ENCODE results near the gene ZNF223.

Gene ZNF223

DNA sequence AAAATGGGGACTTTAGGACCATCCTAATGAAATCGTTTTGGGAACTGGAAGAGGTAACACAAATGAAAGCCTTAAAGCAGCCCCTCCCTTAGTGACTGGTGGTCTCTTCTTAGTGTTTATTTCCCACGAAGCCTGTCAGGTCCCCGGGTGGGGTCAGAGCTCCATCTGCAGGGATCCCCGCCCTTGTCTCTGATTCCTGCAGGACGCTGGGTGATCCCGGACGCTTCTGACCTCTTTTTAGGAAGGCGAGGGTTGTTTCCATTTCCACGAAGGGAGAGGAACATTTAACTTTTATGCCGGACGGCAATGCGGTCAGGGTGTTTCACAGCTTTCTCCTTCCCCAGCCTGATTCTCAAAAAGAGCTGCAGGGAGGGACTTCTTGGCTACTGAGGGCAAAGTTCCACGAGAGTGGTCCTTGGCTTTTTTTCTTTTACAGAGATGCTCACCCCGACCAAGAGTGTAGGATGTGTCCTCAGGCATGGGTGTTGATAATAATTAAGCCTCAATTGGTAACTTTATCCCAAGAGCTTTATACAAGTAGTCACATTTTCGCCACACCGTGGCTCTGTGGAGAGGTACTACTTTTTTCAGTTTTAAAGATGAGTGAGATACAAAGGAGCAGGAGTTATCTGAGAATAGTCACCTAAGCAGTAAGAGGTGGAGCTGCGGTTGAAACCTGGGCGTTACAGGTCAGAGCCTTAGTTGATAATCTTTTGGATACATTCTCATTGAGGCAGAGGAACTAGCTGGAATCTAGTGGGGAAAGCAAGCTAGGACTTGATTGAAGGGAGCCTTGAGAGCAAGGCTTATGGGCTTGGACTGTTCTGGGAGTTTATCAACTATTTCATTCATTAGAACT is 20.9 kb downstream of the ZNF223 start:
- TF ChIP-seq, protein P1, sequence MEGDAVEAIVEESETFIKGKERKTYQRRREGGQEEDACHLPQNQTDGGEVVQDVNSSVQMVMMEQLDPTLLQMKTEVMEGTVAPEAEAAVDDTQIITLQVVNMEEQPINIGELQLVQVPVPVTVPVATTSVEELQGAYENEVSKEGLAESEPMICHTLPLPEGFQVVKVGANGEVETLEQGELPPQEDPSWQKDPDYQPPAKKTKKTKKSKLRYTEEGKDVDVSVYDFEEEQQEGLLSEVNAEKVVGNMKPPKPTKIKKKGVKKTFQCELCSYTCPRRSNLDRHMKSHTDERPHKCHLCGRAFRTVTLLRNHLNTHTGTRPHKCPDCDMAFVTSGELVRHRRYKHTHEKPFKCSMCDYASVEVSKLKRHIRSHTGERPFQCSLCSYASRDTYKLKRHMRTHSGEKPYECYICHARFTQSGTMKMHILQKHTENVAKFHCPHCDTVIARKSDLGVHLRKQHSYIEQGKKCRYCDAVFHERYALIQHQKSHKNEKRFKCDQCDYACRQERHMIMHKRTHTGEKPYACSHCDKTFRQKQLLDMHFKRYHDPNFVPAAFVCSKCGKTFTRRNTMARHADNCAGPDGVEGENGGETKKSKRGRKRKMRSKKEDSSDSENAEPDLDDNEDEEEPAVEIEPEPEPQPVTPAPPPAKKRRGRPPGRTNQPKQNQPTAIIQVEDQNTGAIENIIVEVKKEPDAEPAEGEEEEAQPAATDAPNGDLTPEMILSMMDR (IDR thresholded peaks at IDR 0.05), result peak; percentile 13; the same call in 1 of the 2 replicates

DNA sequence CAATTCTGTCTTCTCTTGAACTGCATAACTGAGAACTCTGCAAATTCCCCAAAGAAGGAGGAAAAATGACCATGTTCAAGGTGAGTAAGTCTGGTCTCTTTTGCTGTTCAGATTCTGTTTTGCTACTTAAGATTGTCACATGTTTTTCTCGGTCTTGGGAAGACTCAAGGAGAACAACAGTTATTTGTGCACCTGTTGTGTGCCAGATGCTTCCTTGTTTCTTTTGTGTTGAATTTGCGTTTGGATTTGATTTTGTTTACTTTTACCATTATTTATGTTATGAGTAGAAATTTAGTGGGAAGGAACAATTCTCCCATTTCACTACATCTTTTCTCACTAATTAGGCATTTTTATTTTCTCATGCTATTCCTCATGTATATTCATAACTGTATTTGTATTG is 24.5 kb downstream of the ZNF223 start:
- TF ChIP-seq, protein P1 (IDR thresholded peaks at IDR 0.05), result no peak

DNA sequence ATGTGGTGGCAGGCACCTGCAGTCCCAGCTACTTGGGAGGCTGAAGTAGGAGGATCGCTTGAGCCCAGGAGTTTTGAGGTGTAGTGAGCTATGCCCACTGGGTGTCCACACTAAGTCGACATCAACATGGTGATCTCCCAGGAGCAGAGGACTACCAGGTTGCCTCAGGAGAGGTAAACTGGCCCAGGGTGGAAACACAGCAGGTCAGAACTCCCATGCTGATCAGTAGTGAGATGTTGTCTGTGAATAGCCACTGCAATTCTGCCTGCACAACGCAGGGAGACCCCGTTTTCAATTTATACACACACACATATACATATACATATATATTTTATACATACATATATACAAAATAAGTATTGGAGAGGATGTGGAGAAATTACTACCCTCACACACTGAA is 40.3 kb downstream of the ZNF223 start:
- TF ChIP-seq, protein P1 (IDR thresholded peaks at IDR 0.05), result no peak

DNA sequence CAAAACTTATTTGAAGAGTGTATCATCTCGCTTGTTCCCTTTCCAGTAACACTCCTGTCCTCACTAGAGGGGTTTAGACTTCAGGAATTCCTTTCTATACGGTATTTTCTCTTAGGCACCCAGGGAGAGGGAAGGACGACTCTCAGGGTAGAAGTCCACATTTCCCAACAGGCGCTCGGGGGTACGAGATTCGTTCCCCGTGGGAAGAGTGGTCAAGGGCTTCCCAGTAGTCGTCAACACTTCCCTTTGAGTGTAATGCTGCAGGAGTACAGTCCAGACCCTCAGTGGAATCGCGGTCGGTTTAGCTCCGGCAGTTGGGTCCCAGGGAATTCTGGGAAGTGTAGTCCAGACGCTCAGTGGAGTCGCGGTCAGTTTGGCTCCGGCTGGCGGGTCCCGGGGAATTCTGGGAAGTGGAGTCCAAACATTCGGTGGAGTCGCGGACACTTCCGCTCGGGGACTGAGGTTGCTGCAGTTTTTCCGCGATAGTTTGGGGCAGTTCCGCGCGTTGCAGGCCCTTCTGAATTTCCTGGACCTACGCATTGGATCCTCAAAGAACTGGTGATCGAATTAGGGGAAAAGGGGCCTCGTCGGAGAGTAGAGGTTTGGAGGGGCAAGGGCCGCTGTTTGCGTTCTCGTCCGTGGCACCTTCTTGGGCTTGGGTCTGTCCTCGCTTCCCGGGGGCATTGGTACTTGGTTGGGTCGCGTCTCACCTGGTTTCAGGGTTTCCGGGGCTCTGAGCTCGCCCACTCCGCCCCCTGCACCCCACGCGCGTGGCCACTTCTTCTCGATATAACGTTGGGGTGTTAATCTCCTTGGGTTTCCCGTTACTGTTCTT is 42.3 kb downstream of the ZNF223 start, which contains the start of gene ZNF224:
ZNF224 (plus strand) TSS at position 431 of the 835 bp plus-strand sequence. CDS start 3,513 bp downstream, outside the sequence.
- TF ChIP-seq, protein P1 (IDR thresholded peaks at IDR 0.05), result no peak

DNA sequence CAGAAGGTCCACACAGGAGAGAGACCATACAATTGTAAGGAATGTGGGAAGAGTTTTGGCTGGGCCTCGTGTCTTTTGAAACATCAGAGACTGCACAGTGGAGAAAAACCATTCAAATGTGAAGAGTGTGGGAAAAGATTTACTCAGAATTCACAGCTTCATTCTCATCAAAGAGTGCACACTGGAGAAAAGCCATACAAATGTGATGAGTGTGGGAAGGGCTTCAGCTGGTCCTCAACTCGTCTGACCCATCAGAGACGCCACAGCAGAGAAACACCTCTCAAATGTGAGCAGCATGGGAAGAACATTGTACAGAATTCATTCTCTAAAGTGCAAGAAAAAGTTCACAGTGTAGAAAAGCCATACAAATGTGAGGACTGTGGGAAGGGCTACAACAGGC is 55.9 kb downstream of the ZNF223 start:
- TF ChIP-seq, protein P1 (IDR thresholded peaks at IDR 0.05), result no peak

DNA sequence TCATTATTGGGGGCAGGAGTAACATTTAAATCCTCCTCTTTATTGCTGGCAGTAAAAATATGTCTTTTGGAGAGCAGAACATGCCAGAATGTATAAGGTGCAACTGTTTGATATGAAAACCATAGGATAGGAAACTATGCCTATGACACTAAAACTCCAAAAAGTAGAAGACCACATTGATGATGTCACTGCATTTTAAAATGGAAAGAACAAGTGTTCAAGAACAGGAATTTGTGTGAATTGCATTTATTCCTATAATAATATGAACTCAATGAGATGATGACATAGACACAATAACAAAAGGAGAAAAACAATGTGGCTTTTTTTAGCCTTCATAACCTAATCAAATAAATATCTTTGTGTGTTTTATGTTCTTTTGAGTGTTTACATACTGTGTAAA is 57.6 kb downstream of the ZNF223 start:
- TF ChIP-seq, protein P1 (IDR thresholded peaks at IDR 0.05), result no peak

DNA sequence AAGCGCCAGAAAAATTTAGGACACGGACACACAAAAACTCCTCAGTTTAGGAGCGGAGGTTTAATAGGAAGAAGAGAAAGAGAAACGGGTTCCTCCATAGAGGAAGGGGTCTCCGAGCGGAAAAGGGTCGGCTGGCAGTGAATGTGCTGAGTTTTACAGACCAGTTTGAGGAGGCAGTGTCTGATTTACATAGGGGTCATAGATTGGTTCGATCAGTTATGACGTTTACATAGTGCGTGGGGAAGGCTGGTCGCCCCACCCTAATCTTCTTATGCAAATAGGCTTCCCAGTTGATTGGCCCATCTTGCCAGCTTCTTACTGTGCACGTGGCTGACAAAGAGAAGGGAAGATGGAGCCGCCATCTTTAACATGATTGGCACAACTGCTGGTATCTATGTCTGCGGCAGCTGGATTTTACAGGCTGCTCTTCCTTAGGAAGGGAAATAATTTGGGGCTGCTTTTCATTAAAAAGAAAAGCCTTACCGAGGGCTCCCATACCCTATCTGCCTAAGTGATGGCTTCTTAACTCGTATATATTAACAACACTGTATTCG is 60.2 kb downstream of the ZNF223 start:
- TF ChIP-seq, protein P1 (IDR thresholded peaks at IDR 0.05), result no peak
